ENCODE results near the gene FAM180A. TPM values are rescaled to one million over a fixed set of nuclear protein-coding genes. Genes with fewer than 3 reads are reported as not detected.

FAM180A gene
- total and polyA plus RNA-seq, 9 of the 15 experiments (the other 6 are each of a cell fraction or from before 2014, with no cell fraction given), result not detected

DNA sequence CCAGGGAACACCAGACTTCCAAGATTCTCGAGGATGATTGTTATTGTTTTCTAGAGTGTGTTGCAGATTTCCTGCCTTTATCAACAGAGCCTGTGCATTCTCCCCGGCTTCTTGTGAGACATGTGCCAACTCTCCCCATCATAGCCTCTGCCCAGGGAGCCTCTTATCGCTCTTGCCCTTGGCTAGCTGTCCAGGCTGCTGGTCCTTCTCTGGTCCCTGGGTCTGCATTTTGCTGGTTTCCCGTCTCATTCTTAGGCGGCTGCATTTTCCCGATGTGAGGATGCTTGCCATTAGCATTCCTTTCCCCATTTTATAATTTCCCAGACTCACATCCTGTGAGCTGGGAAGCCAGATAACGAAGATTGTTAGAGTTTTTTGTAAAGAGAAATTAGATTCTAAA is 35.8 kb downstream of the FAM180A start (continued):
- TF ChIP-seq LCOR (CRISPR knock-in tag; IDR thresholded peaks at IDR 0.05), result no peak
- no peak for TF ChIP-seq SOX6 (IDR thresholded peaks at IDR 0.05)
- TF ChIP-seq ZNF239 (CRISPR knock-in tag; IDR thresholded peaks at IDR 0.05), result no peak
- TF ChIP-seq ZNF707 (CRISPR knock-in tag; conservative IDR thresholded peaks at IDR 0.05), result no peak
- no peak for TF ChIP-seq ZNF274 (IDR thresholded peaks at IDR 0.05; ENCODE audit: borderline replicate concordance, low read depth, low read length)
- no peak for TF ChIP-seq DIDO1 (tag; IDR thresholded peaks at IDR 0.05; ENCODE audit: low read depth)

GRCh38 chr7:135712182-135712782 is 36.3 kb downstream of the FAM180A start:
- Histone ChIP-seq H2AFZ (ENCODE audit: low read depth, low read length) (no peak overlapping the region), H4K20me1 (replicated peaks; ENCODE audit: control insufficient read depth, insufficient read depth, low read length) (no peaks in the 10 kb centered on the region), H3K4me3 (no peak overlapping the region), H3K27me3 (ENCODE audit: control insufficient read depth in 2 of 2, insufficient read depth in 2 of 2, low read length in 2 of 2) (peaks cover 19 to 29% of the 10 kb centered on the region in 2 experiments; a peak in 4 of 5 replicates), H3K4me1 (replicated peaks in 1 of 2; ENCODE audit: control insufficient read depth in 2 of 2, insufficient read depth in 2 of 2, low read length in 2 of 2) (peaks cover 2 to 10% of the 10 kb centered on the region in 2 experiments; a peak in 3 of 5 replicates), H3K36me3 (ENCODE audit: control insufficient read depth, insufficient read depth, low read length) (no peaks in the 10 kb centered on the region), H3K9me3 (replicated peaks; ENCODE audit: control insufficient read depth, insufficient read depth, low read depth, low read length) (no peaks in the 10 kb centered on the region), H3K9ac (ENCODE audit: insufficient read depth in 1 of 2, low read depth in 2 of 2, low read length in 2 of 2) (no peak overlapping the region), H3K27ac (ENCODE audit: extremely low read depth, low read depth, low read length) (no peak overlapping the region), H3K4me2 (ENCODE audit: insufficient read depth, low read length) (no peak overlapping the region), H3K9me1 (ENCODE audit: control insufficient read depth, insufficient read depth, low read length) (no peaks in the 10 kb centered on the region), H3K79me2 (ENCODE audit: control insufficient read depth, insufficient read depth, low read length) (no peaks in the 10 kb centered on the region)
- no peak for FAIRE-seq
- BruUV-seq (replicated peaks), result no TSS peak
- 20% methylated on average over 4 of the region's 4 CpGs for WGBS (ENCODE audit: insufficient coverage, low coverage, missing lambda C conversion rate)
- DNase-seq (ENCODE audit: extremely low read depth in 1 of 4, low spot score in 3 of 4), result no peak
- in situ Hi-C loops (cut with MboI) (no loop called here), intact Hi-C loops (cut with micrococcal nuclease) (no loop called here)
- ChIA-PET POLR2A (interaction anchor here (0.7 to 1.4 kb wide), 2 partner anchors 16 to 51 kb away, joined by 3 to 4 read pairs; partner anchors contain the start of gene SLC13A4), CTCF (ENCODE audit: low intra/inter-chr PET ratio) (no interaction called here)
- ATAC-seq, result no peak
- TF ChIP-seq, protein P1, sequence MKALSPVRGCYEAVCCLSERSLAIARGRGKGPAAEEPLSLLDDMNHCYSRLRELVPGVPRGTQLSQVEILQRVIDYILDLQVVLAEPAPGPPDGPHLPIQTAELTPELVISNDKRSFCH (CRISPR knock-in tag; IDR thresholded peaks at IDR 0.05), result no peak
- TF ChIP-seq, protein P1 (tag; IDR thresholded peaks at IDR 0.05), result no peak
- TF ChIP-seq USF1 (CRISPR knock-in tag; IDR thresholded peaks at IDR 0.05) (0 out of 2 replicates have a peak, but pooled peaks have one; percentile 9), RAD21 (CRISPR knock-in tag; conservative IDR thresholded peaks at IDR 0.05 in 1 of 2, IDR thresholded peaks at IDR 0.05 in 1 of 2) (0 out of 4 replicates have a peak, but pooled peaks of 1 of the 2 experiments have one; percentile 13), YY1 (IDR thresholded peaks at IDR 0.05; ENCODE audit: borderline replicate concordance in 1 of 3, control insufficient read depth in 1 of 3, extremely low read depth in 1 of 3, insufficient read depth in 3 of 3, insufficient read length in 1 of 3, insufficient replicate concordance in 2 of 3, low read depth in 1 of 3, low read length in 2 of 3) (no peak), ZNF263 (CRISPR knock-in tag; IDR thresholded peaks at IDR 0.05; ENCODE audit: borderline replicate concordance) (peak; percentile 51; the same call in 1 of the 2 replicates)
- TF ChIP-seq, protein P2, sequence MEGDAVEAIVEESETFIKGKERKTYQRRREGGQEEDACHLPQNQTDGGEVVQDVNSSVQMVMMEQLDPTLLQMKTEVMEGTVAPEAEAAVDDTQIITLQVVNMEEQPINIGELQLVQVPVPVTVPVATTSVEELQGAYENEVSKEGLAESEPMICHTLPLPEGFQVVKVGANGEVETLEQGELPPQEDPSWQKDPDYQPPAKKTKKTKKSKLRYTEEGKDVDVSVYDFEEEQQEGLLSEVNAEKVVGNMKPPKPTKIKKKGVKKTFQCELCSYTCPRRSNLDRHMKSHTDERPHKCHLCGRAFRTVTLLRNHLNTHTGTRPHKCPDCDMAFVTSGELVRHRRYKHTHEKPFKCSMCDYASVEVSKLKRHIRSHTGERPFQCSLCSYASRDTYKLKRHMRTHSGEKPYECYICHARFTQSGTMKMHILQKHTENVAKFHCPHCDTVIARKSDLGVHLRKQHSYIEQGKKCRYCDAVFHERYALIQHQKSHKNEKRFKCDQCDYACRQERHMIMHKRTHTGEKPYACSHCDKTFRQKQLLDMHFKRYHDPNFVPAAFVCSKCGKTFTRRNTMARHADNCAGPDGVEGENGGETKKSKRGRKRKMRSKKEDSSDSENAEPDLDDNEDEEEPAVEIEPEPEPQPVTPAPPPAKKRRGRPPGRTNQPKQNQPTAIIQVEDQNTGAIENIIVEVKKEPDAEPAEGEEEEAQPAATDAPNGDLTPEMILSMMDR (IDR thresholded peaks at IDR 0.05 in 2 of 3, conservative IDR thresholded peaks at IDR 0.05 in 1 of 3; ENCODE audit: insufficient read depth in 2 of 3, low read depth in 1 of 3, low read length in 3 of 3), result peak in 1 of 3 experiments; percentile 13; a peak in 1 of 6 replicates

All from K562 (cell line).